GM18907 (cell line): ENCODE measurements around the gene PDAP1.
"Not testable (repeated sequence)": the region's sequence is repeated elsewhere in the genome, so short reads cannot be mapped to it uniquely, and the experiment has no call there.

Experiments
- ATAC-seq: cut with Tn5 transposase; IDR thresholded peaks from one replicate; pipeline ENCODE4 v1.9.1; 2021; ENCODE audit warnings: mild to moderate bottlenecking, moderate library complexity; ENCODE audit not compliant: unreplicated experiment

The PDAP1 gene

GRCh38 chr7:99428972-99429566 is 20.7 kb upstream of the PDAP1 start:
- no peak for ATAC-seq

- ATAC-seq = no peak
Observed at GRCh38 chr7:99424932-99425730, 16.7 kb upstream of the PDAP1 start.

- ATAC-seq = no peak
Observed at GRCh38 chr7:99422625-99423024, 14.2 kb upstream of the PDAP1 start.

GRCh38 chr7:99422186-99422585 is 13.8 kb upstream of the PDAP1 start:
- no peak for ATAC-seq

- no peak for ATAC-seq
Observed at GRCh38 chr7:99420986-99421385, 12.6 kb upstream of the PDAP1 start.

- no peak for ATAC-seq
Observed at GRCh38 chr7:99420213-99420612, 11.8 kb upstream of the PDAP1 start.

- no peak for ATAC-seq
Observed at GRCh38 chr7:99419323-99420021, 11.1 kb upstream of the PDAP1 start.

GRCh38 chr7:99418260-99418659 is 9.9 kb upstream of the PDAP1 start:
- no peak for ATAC-seq

GRCh38 chr7:99415513-99416127 is 7.2 kb upstream of the PDAP1 start:
- ATAC-seq = not testable (repeated sequence)

- ATAC-seq = no peak
Observed at GRCh38 chr7:99410635-99411034, 2.2 kb upstream of the PDAP1 start.

GRCh38 chr7:99409806-99410205 is 1.4 kb upstream of the PDAP1 start:
- ATAC-seq = no peak

- peak; percentile 6 for ATAC-seq
Observed at GRCh38 chr7:99409192-99409572, 785 bp upstream of the PDAP1 start.

- peak; percentile 8 for ATAC-seq
Observed at GRCh38 chr7:99407872-99408378, 472 bp downstream of the PDAP1 start.

- ATAC-seq = no peak
Observed at GRCh38 chr7:99406557-99406956, 1.8 kb downstream of the PDAP1 start.

GRCh38 chr7:99404977-99405320 is 3.4 kb downstream of the PDAP1 start:
- ATAC-seq = no peak

- no peak for ATAC-seq
Observed at GRCh38 chr7:99404235-99404976, 4.0 kb downstream of the PDAP1 start.

GRCh38 chr7:99403764-99404163 is 4.6 kb downstream of the PDAP1 start:
- no peak for ATAC-seq

- no peak for ATAC-seq
Observed at GRCh38 chr7:99402854-99403253, 5.5 kb downstream of the PDAP1 start.

GRCh38 chr7:99399597-99399996 is 8.8 kb downstream of the PDAP1 start:
- no peak for ATAC-seq

GRCh38 chr7:99398891-99399445 is 9.4 kb downstream of the PDAP1 start:
- ATAC-seq = no peak
